Activated T-cell treated with anti-CD3 and anti-CD28 coated beads, Interleukin-2, amount 50 U/mL, for 4 hours (primary cell): ENCODE results near the gene ZNF277. TPM values are rescaled to one million over a fixed set of nuclear protein-coding genes. Genes with fewer than 3 reads are reported as not detected.

Source experiments
- total RNA-seq, 3 donors: library from RNA; stranded (reverse); gene quantifications; one replicate each; pipeline ENCODE4 v1.2.1, GENCODE V29; 2021

Gene ZNF277
- total RNA-seq, 3 donors from 2014 or later: 11.3 to 13.9 (median 13.0) TPM

Other genes with a start within 250 kb of the ZNF277 start
- gene DOCK4, start 296 bp upstream of the ZNF277 start, total RNA-seq: 1 to 10 TPM; 1.1 to 2.1 (median 2.1) TPM
- 10 to 100 TPM; 83.5 to 90.2 (median 86.8) TPM for gene IFRD1, start 243.8 kb downstream of the ZNF277 start, total RNA-seq